NCI-H446 treated with DMSO at 0.1 percent for 48 hours (cell line): Measurements from ENCODE around the gene SLC38A2.

Experiments used
- DNase-seq: peaks from one replicate; lab custom pipeline; 2025; lab: John Stamatoyannopoulos, UW

The SLC38A2 gene

DNA sequence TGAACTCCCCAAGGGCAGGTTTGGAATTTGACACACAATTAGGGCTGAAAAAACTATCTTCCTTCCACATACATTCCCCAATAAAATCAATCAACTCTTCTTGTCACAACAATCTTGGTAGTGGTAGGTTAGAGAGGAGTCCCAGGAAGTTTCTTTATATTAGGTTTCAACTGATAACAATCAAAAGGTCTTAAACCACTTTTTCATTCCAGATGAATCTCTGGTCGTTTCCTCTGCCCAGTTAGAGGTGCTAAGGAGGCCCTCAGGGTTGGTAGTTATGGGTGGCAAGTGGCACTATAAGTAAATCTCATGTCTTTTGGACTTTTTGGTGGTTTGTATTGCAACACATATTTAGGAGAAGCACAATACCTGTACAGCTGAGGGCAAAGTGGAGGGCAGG is 1.7 kb upstream of the SLC38A2 start:
- DNase-seq: no peak

DNA sequence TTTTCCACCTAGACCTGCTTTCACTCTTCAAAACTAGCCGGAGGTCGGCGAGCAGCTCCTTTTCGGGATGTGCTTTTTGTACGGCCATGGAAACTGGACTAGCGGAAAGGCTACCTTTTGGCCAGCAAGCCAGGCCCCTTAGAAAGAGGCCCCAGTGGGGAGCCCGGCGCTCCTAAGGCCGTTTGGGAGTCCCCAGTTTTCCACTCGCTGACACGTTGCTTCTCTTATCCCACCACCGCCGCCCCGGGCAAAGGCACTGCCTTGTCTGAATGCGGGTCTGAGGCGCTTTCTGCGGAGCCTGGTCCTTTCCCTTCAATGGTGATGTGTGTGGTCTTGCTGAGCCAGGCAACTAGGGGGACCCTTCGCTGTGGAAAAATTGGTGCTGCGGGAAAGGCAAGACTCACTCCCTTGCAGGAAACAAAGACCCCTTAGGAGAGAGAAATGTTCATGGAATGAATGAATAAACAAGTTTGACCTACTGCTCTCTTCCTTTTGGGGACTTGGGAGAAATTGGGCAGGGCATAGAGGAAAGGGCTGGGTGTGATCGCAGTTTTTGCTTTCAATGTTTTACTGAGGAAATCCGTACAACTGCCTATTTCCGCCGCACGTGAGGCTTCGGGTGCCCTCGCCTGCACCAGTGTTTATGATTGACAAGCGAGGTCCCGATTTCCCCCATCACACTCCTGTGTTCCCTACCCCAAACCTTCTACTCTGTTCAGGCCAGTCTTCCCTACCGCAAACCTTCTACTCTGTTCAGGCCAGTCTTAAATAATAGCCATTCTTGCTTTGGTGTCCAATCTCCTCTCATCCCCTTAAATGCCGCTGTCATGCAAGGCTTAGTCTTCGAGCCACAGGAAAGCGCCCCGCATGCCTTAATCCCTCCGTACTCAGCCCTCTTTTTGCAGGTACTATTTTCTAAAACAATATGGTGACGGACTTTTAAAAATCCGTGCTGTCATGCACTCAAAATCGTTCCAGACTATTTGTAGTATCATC is 1.0 kb upstream of the SLC38A2 start:
- no peak for DNase-seq

DNA sequence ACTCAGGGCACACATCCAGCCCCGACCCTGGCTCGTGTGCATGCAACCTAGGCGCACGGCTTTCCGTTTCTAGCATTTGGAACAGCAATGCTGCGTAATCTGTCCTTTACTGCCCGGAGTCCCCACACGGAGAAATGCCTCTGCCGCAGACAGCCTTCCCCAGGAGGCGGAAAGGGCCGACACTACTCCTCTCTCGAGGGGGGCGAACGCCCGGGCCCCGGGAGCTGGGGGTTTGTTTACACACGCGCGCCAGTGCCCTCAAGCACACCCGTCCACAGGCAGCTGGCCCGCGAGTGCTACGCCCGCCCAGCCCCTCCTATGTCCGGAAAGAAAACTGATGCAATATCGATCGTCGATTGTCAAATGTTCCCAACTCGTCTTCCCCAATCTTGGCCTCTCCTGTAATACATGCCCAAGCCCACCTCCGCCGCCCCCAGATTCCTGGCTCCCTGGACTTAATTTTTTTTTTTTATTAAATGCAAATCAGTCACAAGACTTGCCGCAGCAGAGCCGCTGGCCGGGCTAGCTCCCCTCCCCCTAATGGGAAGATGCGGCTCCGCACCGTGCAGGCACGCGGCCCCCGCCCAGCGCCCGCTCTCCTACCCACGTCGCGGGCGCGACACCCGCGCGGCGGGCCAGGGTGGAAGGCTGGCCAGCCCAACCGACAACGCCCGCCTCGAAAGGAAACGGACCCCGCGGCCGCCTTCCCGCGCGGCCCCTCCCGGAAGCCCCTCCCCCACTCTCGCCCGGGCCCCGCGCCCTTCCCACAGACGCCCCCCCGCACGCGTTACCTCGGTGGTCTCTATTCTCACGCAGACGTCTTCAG is 642 bp downstream of the SLC38A2 start:
- DNase-seq: no peak

DNA sequence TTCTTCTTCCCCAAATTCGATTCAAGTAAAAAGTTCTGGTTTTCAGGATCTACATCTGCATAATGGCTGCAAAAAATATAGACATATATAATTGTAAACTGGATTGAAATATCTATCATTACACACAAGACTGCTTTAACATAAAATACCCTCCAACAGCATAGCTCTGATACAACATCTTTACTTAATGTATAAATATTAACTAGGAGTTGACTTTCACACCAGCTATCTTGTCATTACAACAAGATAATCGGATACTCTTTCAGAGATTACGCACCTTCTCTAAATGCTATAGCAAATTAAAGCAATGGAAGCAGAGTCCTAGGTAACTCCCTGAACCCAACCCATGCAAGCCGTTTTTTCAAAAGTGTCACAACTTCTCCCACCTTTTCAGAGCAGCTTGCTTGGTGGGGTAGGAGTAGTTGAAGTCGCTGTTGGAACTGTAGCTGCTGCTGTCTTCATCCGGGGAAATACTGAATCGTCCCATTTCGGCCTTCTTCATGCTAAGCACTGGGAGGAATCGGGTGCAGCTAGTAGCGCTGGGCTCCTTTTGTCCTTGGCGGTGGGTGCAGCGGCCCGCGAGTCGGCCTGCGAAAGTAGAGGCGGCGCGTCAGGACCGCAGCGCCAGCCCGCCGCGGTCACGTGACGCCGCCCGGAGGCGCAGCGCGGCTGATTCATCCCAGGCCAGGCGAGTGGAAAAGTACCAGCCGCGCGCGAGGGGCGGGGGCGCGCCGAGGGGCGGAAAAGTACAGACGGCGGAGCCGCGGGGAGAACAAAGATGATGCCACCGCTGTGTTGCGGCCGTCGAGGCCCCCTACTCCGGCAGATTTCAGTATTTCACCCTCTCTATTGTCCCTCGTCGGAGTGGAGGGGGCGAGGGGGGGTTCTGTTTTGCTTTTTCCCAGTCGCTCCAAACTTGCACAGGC is 1.5 kb downstream of the SLC38A2 start:
- DNase-seq: peak; percentile 54

DNA sequence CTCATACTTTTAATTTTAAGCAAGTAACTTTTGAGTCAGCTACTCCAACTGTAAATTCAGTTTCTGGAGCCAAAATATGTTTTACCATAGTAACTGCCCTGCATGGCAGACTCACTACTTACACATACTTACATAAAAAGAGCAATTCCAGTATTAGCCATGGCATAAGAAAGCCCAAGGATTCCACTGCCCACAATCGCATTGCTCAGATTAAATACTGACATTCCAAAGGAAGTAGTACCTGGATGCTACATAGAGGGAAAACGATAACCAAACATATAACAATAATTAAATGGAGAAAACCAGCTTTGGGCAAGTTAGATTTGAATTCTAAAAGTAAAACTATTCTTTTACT is 2.2 kb downstream of the SLC38A2 start:
- no peak for DNase-seq

DNA sequence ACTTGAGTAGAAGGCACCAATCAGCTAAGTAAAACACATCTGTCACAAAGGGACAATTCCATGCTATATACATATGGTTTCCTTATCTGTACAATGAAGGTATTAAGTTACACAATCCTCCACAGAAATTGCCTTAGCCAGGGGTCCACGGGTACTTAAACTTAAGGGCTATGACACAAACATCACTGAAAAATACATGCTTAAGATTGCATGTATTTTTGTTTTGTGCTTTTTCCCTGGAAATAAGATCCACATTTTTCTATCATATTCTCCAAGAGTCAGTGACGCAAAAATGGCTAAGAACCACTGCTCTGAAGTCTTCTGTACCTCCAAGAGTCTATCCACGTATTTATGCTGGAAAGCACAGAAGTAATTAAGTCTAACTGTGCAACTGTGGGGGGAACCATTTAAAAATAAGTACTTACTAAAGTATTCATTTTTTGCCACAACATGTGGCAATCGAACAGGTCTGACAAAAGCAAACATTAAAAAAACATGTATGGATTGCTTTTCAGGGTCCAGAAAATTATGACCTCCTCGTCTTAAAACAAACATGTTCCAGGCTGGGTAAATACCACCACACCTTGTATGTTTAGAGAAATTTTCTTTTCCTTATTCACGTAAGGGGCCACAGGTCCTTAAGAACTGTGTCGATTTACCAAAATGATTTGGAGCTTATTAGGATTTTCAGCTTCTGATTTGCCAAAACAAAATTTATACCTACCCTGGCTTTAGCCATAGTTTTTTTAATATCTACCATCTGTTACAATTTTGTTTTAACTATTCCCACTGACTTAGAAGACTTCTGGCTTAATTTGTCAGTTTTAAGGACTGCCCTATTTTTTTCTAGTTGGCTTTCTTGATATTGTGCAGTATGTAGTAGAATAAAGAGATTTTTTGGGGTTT is 2.8 kb downstream of the SLC38A2 start:
- no peak for DNase-seq

DNA sequence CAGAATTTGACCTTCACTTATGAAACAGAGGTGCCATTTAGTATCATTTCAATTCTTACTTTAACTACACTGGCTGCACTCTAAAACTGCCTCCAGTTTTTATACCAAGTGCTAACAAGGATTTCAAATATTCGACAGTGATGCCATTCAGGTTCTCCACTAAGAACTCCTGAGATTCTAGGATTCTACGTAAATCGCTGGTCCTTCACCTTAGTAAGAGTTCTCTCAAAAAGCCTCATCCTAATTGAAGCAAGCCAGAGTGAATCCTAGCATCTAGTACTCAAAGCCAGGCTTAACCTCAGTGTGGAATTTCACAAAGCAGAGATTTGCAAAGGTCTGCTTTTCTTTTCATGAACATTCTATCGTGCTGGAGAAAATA is 3.5 kb downstream of the SLC38A2 start:
- DNase-seq: no peak

DNA sequence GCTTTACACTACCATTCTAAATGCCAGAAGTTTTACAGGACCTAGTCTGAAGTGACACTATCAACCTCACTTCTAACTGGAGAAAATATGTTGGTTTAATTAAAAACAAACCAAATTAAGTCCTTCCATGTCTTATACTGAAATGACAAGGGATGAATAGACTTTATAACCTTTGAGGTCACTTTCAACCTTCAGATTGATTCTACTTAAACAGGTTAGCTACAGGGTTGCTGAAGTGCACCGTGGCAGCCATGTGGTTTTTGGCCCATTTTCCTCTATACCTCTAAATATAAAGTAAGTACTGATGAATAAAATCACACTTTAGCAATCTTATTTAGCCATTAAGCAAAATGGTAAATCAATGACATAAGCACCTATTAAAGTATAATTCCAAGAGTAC is 3.9 kb downstream of the SLC38A2 start:
- DNase-seq: no peak

DNA sequence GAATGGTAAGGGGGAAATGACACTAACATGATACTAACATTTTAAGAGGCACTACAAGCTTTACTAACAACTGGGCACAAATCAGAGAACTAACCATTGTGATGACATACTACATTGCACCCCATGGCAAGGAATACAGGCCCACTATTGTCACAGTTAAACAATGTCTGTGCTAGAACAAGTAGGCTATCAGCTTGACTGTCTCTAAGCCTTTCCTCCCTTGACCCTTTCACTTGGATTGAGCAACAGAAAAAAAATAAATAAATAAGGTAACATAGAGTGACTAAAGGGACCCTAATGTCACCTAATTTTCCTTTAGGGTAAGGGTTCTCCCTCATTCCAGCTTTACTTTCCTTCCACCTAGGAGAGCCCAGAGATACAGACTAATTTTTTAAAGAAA is 4.4 kb downstream of the SLC38A2 start:
- DNase-seq: no peak

DNA sequence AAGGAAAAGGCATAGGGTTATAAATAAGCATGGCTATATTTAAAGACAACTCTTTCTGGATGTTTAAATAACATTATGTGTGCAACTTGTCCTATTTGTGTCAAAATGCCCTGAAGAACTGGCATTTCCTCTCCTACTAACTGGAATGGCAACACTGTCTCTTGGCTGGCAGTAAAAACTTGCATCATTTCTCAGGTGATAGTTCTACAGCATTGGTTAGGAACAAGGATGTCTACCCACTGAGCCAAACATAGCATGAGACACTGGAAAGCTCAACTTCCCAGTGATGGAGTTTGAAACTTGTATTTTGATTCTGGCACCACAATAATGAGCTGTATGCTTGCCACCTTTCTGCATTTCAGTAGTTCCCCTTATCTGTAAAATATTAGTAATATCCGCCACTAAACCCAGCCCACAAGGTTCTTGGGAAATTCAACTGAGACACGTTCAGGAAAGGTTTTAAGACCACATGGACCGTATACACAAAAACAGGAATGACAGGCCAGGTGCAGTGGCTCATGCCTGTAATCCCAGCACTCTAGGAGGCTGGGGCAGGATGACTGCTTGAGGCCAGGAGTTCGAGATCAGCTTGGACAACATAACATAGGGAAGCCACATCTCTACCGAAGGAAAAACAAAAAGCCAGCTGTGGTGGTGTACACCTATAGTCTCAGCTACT is 5.1 kb downstream of the SLC38A2 start:
- DNase-seq: no peak

DNA sequence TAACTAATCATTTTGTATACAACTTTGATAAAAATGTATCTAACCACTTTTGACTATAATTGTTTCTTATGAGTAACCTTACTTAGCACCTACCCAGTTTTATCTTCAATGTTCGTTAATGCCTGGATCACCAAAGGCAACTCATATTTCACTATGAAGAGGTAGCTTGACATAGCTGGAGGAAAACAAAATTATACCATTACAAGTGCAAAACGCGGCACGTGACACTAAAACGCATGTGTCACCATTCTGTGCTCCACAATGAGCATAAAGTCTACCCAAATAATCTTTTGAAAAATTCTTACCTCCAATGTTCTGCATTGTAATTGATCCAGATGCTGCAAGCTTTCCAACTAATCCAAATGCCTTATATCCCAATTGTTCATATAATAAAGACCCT is 5.8 kb downstream of the SLC38A2 start:
- DNase-seq: no peak

DNA sequence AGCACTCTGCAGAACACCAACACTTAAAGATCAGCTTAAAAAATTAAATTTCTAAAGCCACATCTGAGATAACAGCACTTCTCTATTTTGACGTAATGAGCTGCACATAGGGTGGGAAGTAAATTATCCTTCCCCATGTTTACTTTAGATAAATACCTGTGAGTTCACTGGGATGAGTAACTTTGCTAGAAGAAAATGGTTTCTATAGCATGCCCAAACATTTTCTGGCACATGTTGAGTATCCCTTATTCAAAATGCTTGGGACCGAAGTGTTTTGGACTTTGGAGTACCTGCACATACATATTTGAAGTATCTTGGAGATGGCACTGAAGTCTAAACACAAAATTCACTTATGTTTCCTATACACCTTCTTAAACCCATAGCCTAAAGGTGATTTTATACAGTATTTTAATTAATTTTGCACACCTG is 6.6 kb downstream of the SLC38A2 start:
- DNase-seq: no peak

DNA sequence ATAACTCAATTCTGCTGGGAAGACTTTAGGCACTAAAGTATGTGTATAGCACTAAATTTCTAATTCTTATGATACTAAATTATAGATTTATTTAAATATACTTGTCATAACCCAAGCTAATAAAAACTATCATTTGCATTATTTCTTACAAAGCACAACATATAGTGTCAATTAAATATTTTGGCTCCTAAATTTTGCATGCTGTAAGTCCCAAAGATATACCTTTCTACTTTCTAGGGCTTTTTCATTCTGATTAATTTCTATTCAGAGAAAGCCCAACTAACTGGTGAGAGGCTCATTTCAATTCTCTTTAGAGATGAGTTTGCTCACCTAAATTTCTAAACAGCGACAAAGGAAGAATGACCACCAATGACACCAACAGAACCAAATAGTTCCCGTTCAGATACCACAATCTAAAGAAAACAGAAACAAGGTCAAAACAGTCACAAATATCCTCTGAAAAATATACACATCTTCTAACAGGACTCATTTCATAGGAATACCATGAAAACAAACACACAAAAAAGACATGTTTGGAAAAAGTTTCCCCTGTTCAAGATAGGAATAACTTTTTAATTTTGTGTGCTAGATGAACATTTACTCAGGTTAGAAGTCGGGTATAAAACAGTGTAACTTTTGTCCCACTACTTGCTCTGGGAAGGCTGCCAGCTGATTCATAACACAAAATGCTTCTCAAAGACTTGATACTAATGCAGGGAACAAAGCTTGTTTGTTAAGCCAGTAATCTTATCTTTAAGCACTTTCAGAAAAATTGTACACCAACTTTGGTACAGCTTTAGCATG is 7.6 kb downstream of the SLC38A2 start:
- no peak for DNase-seq

DNA sequence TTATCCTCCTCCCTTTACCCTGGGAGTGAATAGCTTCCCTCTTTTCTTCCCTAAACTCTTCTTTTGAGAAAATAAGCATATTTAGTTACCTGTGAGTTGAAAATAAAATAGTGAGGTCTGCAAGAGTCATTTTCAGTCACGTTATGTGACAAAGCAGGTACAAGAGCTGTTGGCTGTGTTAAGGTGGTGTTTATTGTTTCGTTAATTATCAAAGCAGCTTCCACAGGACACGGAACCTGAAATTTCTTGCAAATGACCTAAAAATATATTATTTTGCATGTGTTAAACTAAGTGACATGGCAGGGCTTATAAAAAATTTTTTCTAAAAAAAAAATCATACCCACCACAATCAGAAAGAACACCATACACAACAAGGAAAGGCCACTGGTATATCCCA is 8.3 kb downstream of the SLC38A2 start:
- no peak for DNase-seq

DNA sequence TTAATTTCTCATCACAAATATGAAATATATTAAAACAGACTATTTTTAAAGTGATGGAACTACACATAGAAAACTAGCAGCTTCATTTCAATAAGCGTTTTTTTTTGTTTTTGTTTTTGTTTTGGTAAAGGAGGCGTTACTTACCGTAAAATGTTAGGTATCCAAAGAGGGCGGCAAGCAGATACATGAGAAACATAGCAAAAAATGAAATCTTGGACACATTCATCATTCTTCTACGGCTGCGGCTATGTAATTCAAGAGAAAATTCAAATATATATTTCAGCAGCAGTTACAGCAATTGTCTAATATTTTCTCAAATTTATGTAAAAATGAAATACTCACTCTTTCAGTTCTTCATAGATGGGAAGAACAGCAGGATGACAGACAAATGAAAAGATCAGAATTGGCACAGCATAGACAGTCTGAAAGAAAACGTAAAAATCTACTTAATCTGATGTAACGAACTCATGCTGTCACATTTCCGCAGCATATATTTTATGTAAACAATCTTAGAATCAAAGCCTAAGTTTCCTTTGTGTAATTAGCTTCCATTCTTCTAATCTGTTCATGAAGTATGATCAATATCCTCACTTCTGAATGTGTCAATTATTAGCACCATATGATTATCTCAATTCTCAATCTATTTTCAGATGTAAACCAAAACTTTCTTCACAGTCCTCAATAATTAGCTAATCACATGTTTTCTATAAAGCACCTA is 8.8 kb downstream of the SLC38A2 start:
- no peak for DNase-seq

DNA sequence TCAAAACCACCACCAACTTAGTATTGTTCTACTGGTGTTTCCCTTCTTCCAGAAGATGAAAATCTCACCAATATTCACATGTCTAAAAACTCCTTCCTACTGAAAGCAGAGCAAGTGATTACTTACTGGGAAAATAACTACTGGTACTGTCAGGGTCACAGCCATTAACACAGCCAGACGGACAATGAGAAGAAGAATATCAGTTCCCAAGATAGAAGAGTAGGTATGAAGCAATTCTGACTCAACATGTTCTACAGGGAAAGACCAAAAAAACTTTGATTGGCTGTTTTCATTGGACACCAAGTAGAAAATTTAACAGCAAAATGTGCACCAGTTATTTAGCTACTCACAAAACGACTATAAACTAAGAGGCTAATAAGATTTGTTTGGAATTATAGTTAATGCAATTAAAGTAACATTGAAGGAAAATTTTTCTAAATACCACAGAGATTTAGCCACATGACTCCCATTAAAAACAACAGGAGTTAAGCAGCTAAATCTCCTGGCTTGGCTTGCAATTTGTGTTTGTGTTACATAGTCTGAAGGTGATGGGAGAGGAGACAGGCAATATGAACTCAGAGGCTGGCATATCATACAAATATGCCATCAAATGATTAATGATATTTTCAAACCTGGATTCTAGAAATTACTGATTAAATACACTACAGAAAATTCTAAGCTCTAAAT is 9.5 kb downstream of the SLC38A2 start:
- no peak for DNase-seq

DNA sequence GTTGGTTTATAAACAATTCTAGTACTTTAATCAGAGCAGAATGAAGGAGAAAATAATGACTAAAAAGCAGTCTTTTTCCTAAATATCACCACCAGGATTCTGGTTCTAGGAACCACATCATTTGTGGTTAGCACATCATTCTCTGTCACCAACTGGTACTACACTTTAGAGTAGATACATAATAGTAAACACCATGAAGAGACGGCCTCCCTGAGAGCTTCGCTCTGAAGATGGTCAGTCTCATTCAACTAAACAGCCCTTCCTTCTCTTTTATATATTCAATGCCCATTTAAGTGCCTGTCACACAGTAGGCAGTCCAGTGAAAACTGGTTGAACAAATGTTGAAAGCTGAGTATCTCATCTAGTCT is 10.9 kb downstream of the SLC38A2 start:
- no peak for DNase-seq

DNA sequence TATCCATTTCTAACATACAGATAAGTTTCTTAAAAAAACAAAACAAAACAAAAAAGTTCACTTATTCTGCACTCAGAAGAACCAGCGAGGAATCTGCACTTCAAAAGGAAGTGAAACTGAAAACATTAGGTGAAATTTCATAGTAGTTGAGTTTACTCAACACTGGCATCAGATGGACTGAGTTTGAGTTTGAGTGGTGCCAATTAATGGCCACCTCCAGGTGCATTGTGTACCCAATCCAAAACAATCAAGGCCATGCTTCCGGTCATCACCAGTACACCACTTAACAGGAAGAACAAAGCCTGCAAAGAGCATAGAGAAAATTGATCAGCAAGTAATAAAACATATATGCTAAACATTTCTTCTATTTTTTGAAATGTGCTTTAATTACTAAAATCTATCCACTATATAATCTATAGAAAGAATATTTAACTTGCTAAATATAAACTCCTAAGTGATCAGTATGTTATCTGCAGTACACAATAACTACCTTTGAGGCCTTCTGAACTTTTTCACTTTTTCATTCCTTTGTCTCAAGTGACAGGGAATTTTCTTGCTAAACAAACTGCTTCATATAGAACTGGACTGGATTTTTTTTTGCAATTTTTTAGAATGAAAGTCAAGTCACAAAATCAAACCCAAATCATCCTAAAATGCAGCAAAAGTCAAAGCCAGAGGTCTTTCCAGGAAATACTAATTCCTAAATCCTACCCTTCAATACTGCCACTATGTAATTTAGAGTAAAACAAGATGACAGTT is 11.5 kb downstream of the SLC38A2 start:
- no peak for DNase-seq
